Aorta (tissue), 5 donors: ENCODE results near the gene PNRC1. TPM values are rescaled to one million over a fixed set of nuclear protein-coding genes. Genes with fewer than 3 reads are reported as not detected.
"Not testable (repeated sequence)": the region's sequence is repeated elsewhere in the genome, so short reads cannot be mapped to it uniquely, and the experiment has no call there.

ENCODE experiments used
- ATAC-seq: fragments of 200-7000 bp; cut with Tn5 transposase; one replicate; pipeline ENCODE4 v1.9.1; 2022; ENCODE audit warnings: moderate library complexity; ENCODE audit not compliant: low FRiP score
- DNase-seq, 2 donors: peaks; one replicate each; pipeline ENCODE4 v3.0.0-alpha.2; 2020
- H3K27ac ChIP-seq, 2 donors: one replicate each; pipeline ENCODE4 v1.5.1; 2013; ENCODE audit warnings: low read length in 2 of 2, mild to moderate bottlenecking in 2 of 2, moderate library complexity in 2 of 2, control low read depth in 1 of 2, inconsistent platforms in 1 of 2, low read depth in 1 of 2
- H3K27me3 ChIP-seq, 2 donors: one replicate each; pipeline ENCODE4 v1.6.1; 2013; ENCODE audit warnings: control low read depth in 1 of 2, low read length in 1 of 2, mild to moderate bottlenecking in 1 of 2, moderate library complexity in 1 of 2; ENCODE audit not compliant: insufficient read depth in 2 of 2, control insufficient read depth in 1 of 2
- H3K36me3 ChIP-seq, 2 donors: one replicate each; pipeline ENCODE4 v1.6.1; 2013; ENCODE audit warnings: control low read depth in 1 of 2, low read length in 1 of 2, mild to moderate bottlenecking in 1 of 2; ENCODE audit not compliant: insufficient read depth in 2 of 2, control insufficient read depth in 1 of 2
- H3K4me1 ChIP-seq, 2 donors: one replicate each; pipeline ENCODE4 v1.6.1; 2013; ENCODE audit warnings: low read length in 2 of 2, control low read depth in 1 of 2, mild to moderate bottlenecking in 1 of 2, moderate library complexity in 1 of 2; ENCODE audit not compliant: insufficient read depth in 2 of 2, control insufficient read depth in 1 of 2
- H3K4me3 ChIP-seq, 2 donors: one replicate each; pipeline ENCODE4 v1.5.1; 2013; ENCODE audit warnings: low read length in 2 of 2, control low read depth in 1 of 2, mild to moderate bottlenecking in 1 of 2
- H3K9me3 ChIP-seq: one replicate; pipeline ENCODE4 v1.6.1; 2013; ENCODE audit warnings: mild to moderate bottlenecking, low read length; ENCODE audit not compliant: control insufficient read depth
- WGBS, 2 donors: extraction: QIAGEN DNeasy Blood & Tissue Kit; methylation state at CpG; one replicate each; pipeline ENCODE4 v1.1.7; 2013; 5-methylcytosine and 5-hydroxymethylcytosine counted together
- intact Hi-C, 2 donors: fragments of 100-400 bp; cut with DNase I; formaldehyde crosslinking; loops; one replicate each; pipeline versions ENCODE4 v1.14.2 to v1.15.0; 2022
- polyA plus RNA-seq, 2 donors: library from polyadenylated mRNA; stranded (reverse); fragments of 200-250 nt; gene quantifications; one replicate each; pipeline ENCODE4 v1.2.3, GENCODE V29; 2013
- total RNA-seq, 2 donors: library from RNA; stranded (reverse); fragmentation: NEBNext Ultra II Directional; extraction: Animal tissue kit (Norgen Biotek cat#: 25700); gene quantifications; one replicate each; pipeline ENCODE4 v1.2.1, GENCODE V29; 2021
- donor health status: healthy with polysubstance abuse.
- donor health status: Bipolar disorder and iron deficiency.
- donor health status: DM: no; HTN: no; CAD: no.
- donor health status: DM: no; HTN: no; CAD: no.
- donor health status: DM: yes; HTN: yes; CAD: no.

PNRC1 gene
- total and polyA plus RNA-seq, 4 donors: 74.9 to 342 (median 196) TPM

- H3K27me3 ChIP-seq, H3K27ac ChIP-seq, intact Hi-C loops, H3K9me3 ChIP-seq, H3K36me3 ChIP-seq, H3K4me1 ChIP-seq, DNase-seq, H3K4me3 ChIP-seq, ATAC-seq: not testable (repeated sequence)
- WGBS, 2 donors: 62 to 68% methylated on average over 2 of the region's 2 CpGs
Observed at GRCh38 chr6:89128256-89128671, 47.7 kb downstream of the PNRC1 start.

- intact Hi-C loops: no loop called here
- ATAC-seq (no peak), DNase-seq (no peak)
- no peaks in the 10 kb centered on the region for H3K27me3 ChIP-seq
- WGBS, 2 donors: 94 to 95% methylated on average over 3 of the region's 3 CpGs
- H3K9me3 ChIP-seq: no peaks in the 10 kb centered on the region
- no peak overlapping the region for H3K27ac ChIP-seq
- H3K4me3 ChIP-seq: no peak overlapping the region
- H3K36me3 ChIP-seq: no peaks in the 10 kb centered on the region
- H3K4me1 ChIP-seq: no peaks in the 10 kb centered on the region
Observed at GRCh38 chr6:89131599-89131998, 51.0 kb downstream of the PNRC1 start.

GRCh38 chr6:89132057-89132456, 51.5 kb downstream of the PNRC1 start:
- H3K27ac ChIP-seq: no peak overlapping the region
- H3K36me3 ChIP-seq: no peaks in the 10 kb centered on the region
- H3K4me3 ChIP-seq: no peak overlapping the region
- no peak for ATAC-seq
- intact Hi-C loops: no loop called here
- no peaks in the 10 kb centered on the region for H3K27me3 ChIP-seq
- DNase-seq: no peak
- H3K9me3 ChIP-seq: no peaks in the 10 kb centered on the region
- H3K4me1 ChIP-seq: no peaks in the 10 kb centered on the region
- WGBS, 2 donors: 93 to 98% methylated on average over 2 of the region's 2 CpGs

DNA sequence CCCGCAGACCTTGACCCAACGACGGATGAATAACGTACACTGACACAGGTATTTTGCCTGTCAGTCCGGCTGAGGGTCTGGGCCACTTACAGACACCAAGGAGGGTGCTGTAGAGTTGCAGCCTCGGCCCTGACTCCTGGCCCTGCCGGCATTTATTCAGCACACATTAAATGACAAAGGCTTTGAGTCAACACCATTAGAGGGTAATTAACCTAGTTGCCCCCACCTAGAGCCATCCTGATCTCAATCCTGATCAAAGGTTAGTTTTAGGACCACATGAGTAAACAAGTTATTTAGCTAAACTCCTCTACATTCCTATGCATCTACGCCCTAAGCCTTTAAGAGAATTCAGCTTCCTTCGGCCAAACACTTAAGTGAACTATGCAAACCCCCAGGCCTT, 53.4 kb downstream of the PNRC1 start:
- Histone ChIP-seq H3K27ac (no peak overlapping the region), H3K9me3 (no peaks in the 10 kb centered on the region), H3K27me3 (no peaks in the 10 kb centered on the region), H3K4me1 (no peaks in the 10 kb centered on the region), H3K36me3 (no peaks in the 10 kb centered on the region), H3K4me3 (no peak overlapping the region)
- 91% methylated on average over 9 of the region's 9 CpGs for WGBS, 2 donors
- intact Hi-C loops: no loop called here
- ATAC-seq (no peak), DNase-seq (no peak)

DNA sequence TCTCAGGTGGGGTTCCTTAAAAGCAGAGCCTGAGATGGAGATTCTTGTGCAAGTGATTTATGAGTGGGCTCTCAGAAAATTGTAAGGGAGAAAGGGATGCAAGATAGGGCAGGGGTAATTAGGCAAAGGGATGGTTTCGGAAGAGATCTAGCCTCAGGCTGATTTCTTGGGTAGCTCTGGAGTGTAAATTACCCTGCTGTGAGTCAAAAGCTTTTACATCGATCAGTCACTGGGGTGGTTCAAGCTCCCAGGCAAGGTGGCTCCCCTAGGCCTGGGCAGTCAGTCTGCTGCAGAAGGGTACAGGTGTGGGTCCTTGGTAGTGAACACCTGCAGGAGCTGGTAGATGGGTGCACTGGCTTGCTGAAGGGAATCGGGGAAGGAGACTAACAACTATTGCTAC, 54.2 kb downstream of the PNRC1 start:
- intact Hi-C loops: no loop called here
- no peak for ATAC-seq
- H3K9me3 ChIP-seq: no peaks in the 10 kb centered on the region
- H3K27ac ChIP-seq: no peak overlapping the region
- 91 to 93% methylated on average over 3 of the region's 3 CpGs for WGBS, 2 donors
- H3K27me3 ChIP-seq: no peaks in the 10 kb centered on the region
- no peaks in the 10 kb centered on the region for H3K4me1 ChIP-seq
- no peak for DNase-seq
- no peaks in the 10 kb centered on the region for H3K36me3 ChIP-seq
- no peak overlapping the region for H3K4me3 ChIP-seq

Other genes starting within 250 kb of the PNRC1 start
- gene RNGTT, start 117.1 kb upstream of the PNRC1 start, total RNA-seq: 10 to 100 TPM; 12.8 to 15.5 TPM
- gene RNGTT, start 117.1 kb upstream of the PNRC1 start, polyA plus RNA-seq: 1 to 10 TPM; 4.1 to 7.0 TPM
- 1 to 10 TPM; 1.6 to 1.9 TPM for gene SRSF12, start 37.3 kb downstream of the PNRC1 start, total RNA-seq
- gene SRSF12, start 37.3 kb downstream of the PNRC1 start, polyA plus RNA-seq: under 1 TPM; 0.25 to 0.38 TPM
- 10 to 100 TPM; 22.7 to 23.5 TPM for gene PM20D2, start 65.3 kb downstream of the PNRC1 start, total RNA-seq
- gene PM20D2, start 65.3 kb downstream of the PNRC1 start, polyA plus RNA-seq: 10 to 100 TPM in 1 of 2 donors, 1 to 10 TPM in 1; 7.3 to 15.0 TPM
- 1 to 10 TPM; 1.6 to 1.8 TPM for gene GABRR1, start 136.6 kb downstream of the PNRC1 start, total RNA-seq
- under 1 TPM in 1 of 2 donors, not detected in 1; 0.79 TPM for gene GABRR1, start 136.6 kb downstream of the PNRC1 start, polyA plus RNA-seq
- 1 to 10 TPM; 3.3 to 3.6 TPM for gene GABRR2, start 234.5 kb downstream of the PNRC1 start, total RNA-seq
- under 1 TPM in 1 of 2 donors, not detected in 1; 0.82 TPM for gene GABRR2, start 234.5 kb downstream of the PNRC1 start, polyA plus RNA-seq